MM.1S (cell line): ENCODE measurements around the gene DMTF1.

Experiments
- CTCF ChIP-seq: fragments of 300-600 bp; sonication (generic); IDR thresholded peaks from 2 replicates; pipeline ENCODE4 v1.5.1; 2016; ENCODE audit warnings: antibody characterized with exemption, low read length, mixed read lengths
- EZH2phosphoT487 ChIP-seq: fragments of 300-600 bp; sonication (generic); IDR thresholded peaks from 2 replicates; pipeline ENCODE4 v1.6.1; 2018; ENCODE audit warnings: antibody characterized with exemption, low read length

- TF ChIP-seq CTCF, result no peak
- no peak for TF ChIP-seq EZH2phosphoT487
Observed at GRCh38 chr7:87199700-87200450, 47.6 kb downstream of the DMTF1 start.
